GM21528 (cell line): ENCODE data around the gene SCAPER.
"Not testable (repeated sequence)": the region's sequence is repeated elsewhere in the genome, so short reads cannot be mapped to it uniquely, and the experiment has no call there.

Source experiments
- ATAC-seq: cut with Tn5 transposase; IDR thresholded peaks from one replicate; pipeline ENCODE4 v1.9.1; 2021; ENCODE audit warnings: mild to moderate bottlenecking, moderate library complexity; ENCODE audit not compliant: unreplicated experiment, low FRiP score

SCAPER gene

GRCh38 chr15:76687592-76687991, 217.5 kb downstream of the SCAPER start:
- ATAC-seq, result not testable (repeated sequence)

GRCh38 chr15:76684002-76684401, 221.1 kb downstream of the SCAPER start:
- ATAC-seq, result no peak

DNA sequence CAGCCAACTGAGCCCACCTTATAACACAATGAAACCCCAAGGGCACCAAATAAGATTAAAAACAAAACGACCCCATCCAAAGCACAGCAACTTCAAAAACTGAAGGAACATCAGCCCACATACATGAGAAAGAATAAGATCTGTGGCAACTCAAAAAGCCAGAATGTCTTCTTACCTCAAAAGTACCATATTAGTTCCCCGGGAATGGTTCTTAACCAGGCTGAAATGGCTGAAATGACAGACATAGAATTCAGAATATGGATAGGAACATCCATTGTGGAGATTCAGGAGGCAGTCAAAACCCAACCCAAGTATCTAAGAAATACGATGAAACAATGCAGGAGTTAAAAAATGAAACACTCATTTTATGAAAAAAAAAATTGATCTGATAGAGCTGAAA, 222.3 kb downstream of the SCAPER start:
- no peak for ATAC-seq

- no peak for ATAC-seq
Observed at GRCh38 chr15:76682259-76682658, 222.9 kb downstream of the SCAPER start.

- no peak for ATAC-seq
Observed at GRCh38 chr15:76678766-76679165, 226.4 kb downstream of the SCAPER start.

GRCh38 chr15:76674883-76675282, 230.3 kb downstream of the SCAPER start:
- ATAC-seq, result no peak

DNA sequence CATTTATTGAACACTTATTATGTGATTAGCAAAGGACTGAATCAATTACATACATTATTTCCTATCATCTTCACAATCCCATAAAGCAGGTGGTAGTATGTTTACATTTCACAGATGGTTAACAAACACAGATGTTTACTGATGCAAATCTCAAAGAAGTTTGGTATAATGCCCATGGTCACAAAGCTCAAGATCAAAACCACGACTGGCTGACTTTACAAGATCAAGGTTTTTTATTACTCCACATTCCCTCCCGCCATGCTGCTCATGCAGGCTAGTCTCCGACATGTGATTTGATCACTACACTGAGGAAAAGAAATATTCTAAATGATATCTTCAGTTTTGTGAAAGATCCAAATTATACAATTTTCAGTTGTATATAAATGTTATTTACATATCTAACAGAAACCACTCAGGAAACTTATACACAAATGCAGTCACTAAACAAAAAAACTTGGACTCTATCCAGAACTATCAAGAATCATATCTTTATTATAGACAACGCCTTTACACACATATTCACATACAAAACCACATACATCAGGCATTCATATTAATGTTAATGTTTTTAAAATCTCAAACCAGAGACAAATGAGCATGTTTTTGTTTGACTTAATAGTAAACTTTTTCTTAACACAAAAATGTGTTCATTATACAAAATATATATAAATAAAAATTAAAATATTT, 235.5 kb downstream of the SCAPER start:
- ATAC-seq, result no peak

DNA sequence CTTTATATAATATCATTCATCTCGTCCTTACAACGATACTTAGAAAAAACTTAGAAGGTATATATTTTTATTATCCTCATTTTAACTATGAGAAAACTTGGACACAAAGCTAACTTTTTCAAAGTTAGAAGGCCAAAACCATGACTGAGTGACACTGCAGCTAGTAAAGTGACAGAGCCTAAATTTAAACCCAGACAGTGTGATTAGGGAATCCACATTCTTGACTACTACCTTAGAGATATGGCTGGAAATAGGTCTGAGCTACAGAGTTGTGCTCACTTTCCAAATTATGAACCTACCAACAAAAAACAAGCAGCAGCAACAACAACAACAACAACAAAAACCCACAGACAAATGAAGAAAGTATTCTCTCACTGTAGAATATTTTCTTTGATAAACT, 236.2 kb downstream of the SCAPER start:
- ATAC-seq, result no peak

DNA sequence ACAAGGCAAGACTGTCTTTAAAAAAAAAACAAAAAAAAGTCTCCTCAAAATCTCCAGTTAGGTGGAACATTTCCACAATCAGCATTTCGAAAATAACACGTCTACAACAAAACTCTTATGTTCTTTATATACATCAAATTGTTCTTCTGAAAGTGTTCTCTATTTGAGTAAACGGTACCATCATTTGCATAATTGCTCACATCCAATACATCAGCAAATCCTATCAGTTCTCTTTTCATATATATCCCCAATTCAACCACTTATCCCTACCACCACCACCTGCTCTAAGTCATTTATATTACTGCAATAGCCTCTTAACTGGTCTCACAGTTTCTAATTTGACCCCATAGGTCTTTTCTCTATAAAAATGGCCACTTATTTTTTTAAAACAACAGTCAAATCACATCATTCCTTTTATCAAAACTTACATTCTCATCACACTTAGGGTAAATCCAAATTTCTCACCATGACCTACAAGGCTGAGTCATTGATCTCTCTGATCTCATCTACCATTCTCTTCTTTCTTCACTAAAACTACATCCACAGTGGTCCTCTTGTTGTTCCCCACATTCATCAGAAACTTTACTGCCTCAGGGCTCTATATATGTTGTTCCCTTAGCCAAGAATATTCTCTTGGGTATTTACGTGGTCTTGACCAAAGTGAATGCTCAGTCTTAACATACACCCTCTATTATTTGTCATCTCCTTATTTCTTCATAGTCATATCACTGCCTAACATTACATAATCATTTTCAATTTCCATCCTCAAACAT, 237.0 kb downstream of the SCAPER start:
- no peak for ATAC-seq

DNA sequence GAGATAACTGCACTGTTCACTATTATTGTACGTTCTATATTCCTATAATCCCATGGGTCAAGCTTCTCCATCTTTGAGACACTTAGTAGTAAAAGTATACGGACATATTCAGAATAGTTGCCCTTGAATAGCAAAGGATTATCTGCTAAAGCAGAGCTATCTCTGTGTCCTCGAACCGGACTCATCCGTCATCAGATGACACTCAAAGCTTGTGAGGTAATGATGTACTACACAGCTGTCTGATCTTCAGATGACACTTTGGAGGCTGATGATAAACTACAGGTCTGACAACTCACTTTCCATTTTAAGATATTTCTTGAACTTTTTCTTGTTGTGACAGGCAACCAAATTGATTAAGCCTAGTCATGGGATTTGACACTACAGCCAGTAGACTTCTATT, 240.2 kb downstream of the SCAPER start:
- no peak for ATAC-seq

- no peak for ATAC-seq
Observed at GRCh38 chr15:76664411-76664810, 240.7 kb downstream of the SCAPER start.

DNA sequence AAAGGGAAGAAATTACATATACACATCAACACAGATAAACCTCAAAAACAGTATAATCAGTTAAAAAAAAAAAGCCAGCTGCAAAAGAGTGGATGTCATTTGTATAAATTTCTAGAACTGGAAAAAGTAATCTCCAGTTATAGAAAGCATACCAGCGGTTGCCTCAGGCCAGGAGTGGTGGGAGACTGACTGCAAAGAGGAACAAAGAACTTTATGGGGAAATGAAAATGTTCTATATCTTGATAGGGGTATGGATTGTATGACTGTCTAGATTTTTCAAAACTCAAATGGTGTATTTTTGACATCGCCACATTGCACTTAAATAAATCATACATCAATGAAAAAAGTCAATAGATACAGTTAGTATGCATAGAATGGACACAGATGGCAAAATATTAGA, 241.6 kb downstream of the SCAPER start:
- no peak for ATAC-seq

DNA sequence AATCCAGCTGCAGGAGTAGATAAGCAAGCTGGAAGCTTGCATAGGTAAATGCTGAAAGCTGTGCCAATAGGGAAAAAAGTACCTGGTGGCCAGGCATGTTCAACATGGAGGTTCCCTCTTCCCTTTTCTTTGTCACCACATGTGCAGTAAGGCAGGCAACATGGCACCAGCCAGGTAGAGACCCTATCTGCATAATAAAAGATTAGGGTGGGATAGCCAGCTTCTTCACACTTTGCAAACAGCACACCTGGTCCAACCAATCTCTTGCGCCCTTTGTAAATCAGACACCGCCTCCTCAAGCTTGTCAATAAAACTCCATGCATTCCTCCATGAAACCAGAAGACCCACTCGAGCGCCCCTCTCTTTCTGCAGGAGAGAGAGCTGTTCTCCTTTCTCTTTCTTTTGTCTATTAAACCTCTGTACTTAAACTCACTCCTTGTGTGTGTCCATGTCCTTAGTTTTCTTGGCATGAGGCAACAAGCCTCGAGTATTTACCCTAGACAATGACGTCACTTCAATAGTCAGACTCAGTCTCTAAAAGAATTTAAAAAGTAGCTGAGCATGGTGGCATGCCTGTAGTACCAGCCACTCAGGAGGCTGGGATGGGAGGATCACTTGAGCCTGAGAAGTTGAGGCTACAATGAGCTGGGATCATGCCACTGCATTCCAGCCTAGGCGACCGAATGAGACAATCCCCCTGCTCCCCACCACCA, 256.3 kb downstream of the SCAPER start:
- ATAC-seq, result no peak

DNA sequence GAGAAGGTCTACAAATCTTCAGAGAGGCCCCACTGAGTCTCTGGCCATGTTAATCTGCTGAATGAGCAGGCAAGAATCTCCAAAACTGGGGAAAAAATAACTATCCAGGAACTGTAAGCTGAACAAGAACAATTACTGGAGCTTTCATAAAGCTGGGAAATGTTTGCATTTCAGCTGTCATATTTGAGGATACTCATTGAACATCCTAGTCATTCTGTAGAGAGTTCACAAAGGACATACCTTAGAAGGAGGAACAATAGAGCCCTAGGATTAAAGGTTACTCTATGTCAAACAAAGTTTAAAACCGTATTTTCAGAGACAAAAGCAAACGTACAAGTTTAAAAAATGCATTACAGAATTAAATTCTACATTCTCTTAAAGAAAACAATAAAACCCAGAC, 257.5 kb downstream of the SCAPER start:
- ATAC-seq, result no peak

DNA sequence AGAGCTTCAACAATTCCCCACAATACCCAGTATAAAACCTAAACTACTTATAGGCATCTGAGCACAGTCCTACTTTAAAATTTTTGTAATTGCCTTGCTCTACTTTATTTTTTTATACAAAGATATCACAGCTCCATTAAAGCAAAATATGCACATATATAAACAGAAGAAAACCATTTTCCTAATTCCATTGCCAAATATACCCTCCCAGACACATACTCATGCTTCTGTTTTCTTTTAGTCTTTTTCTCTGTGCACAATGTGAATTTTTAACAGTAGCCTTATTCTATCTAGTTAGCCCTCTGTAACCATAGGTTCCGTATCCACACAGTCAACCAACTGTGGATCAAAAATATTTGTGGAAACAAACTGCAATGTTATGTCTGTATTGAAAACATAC, 260.5 kb downstream of the SCAPER start:
- no peak for ATAC-seq

GRCh38 chr15:76642671-76643070, 262.5 kb downstream of the SCAPER start:
- ATAC-seq, result no peak

DNA sequence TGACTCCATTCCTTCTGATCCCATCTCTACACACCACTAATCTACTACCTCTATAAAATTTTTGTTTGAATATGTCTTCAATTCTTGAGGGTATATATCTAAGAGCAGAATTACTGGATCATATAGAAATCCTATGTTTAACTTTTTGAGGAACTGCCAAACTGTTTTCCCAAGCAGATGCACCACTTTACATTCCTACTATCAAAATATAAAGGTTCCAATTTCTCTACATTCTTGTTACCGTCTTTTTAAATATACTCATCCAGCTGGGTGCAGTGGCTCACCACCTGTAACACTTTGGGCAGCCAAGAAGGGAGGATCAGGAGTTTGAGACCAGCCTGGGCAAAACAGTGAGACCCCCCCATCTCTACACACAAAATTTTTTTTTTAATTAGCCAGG, 268.0 kb downstream of the SCAPER start:
- no peak for ATAC-seq

DNA sequence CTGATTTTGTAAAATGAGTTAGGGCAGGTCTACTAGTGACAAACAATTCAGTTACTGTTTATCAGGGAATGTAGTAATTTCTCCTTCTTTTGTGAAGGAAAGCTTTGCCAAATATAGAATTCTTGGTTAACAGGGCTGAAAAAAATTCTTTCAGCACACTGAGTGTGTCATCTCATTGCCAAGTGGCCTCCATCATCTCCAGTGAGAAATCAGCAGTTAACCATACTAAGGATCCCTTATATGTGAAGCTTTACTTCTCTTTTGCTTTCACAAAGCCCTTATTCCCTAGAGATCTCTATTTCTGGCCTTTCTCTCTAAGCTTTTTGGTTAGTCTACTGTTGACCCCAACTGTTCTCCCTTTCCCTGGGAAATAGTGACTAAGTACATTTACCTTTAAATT, 269.1 kb downstream of the SCAPER start:
- ATAC-seq, result no peak

- no peak for ATAC-seq
Observed at GRCh38 chr15:76626611-76627010, 278.5 kb downstream of the SCAPER start.

GRCh38 chr15:76625267-76625666, 279.9 kb downstream of the SCAPER start:
- ATAC-seq, result no peak

GRCh38 chr15:76614725-76615124, 290.4 kb downstream of the SCAPER start:
- ATAC-seq, result no peak
